Transverse colon (tissue), 4 donors: ENCODE measurements around the gene TOMM40. TPM values are rescaled to one million over a fixed set of nuclear protein-coding genes. Genes with fewer than 3 reads are reported as not detected.
"Not testable (repeated sequence)": the region's sequence is repeated elsewhere in the genome, so short reads cannot be mapped to it uniquely, and the experiment has no call there.

Experiments
- DNase-seq: peaks from one replicate; pipeline ENCODE4 v3.0.0-alpha.2; 2019
- H3K27ac ChIP-seq, 4 donors: fragments of 200-600 bp; sonication (generic); 2 replicates each; pipeline ENCODE4 v1.5.1; 2016 to 2018; ENCODE audit warnings: inconsistent platforms in 4 of 4
- H3K27me3 ChIP-seq: fragments of 200-600 bp; sonication (generic); 2 replicates; pipeline ENCODE4 v1.5.1; 2017; ENCODE audit warnings: inconsistent platforms
- H3K36me3 ChIP-seq, 4 donors: fragments of 200-600 bp; sonication (generic); 2 replicates each; pipeline ENCODE4 v1.5.1; 2017 to 2019; ENCODE audit warnings: inconsistent platforms in 4 of 4
- H3K4me1 ChIP-seq, 4 donors: fragments of 200-600 bp; sonication (generic); 2 replicates each; pipeline ENCODE4 v1.5.1; 2017 to 2020; ENCODE audit warnings: inconsistent platforms in 4 of 4
- H3K4me3 ChIP-seq, 4 donors: fragments of 200-600 bp; sonication (generic); 1 replicate in 1 of 4; 2 replicates in 3 of 4; pipeline versions ENCODE4 v1.5.1 to v1.6.1; 2017 to 2019; ENCODE audit warnings: inconsistent platforms in 4 of 4
- H3K9me3 ChIP-seq, 2 donors: fragments of 200-600 bp; sonication (generic); 2 replicates each; pipeline ENCODE4 v1.5.1; 2017 to 2019; ENCODE audit warnings: inconsistent platforms in 2 of 2
- EP300 ChIP-seq: sonication (generic); formaldehyde crosslinking; IDR thresholded peaks from one replicate; pipeline ENCODE4 v1.6.1; 2017; ENCODE audit warnings: antibody characterized with exemption, low read depth
- POLR2A ChIP-seq: fragments of 450-650 bp; IDR thresholded peaks from one replicate; pipeline ENCODE4 v1.6.1; 2016; ENCODE audit warnings: antibody characterized with exemption, mild to moderate bottlenecking, moderate library complexity
- POLR2AphosphoS5 ChIP-seq, 3 donors: sonication (generic); formaldehyde crosslinking; IDR thresholded peaks; one replicate each; pipeline ENCODE4 v1.6.1; 2016; ENCODE audit warnings: antibody characterized with exemption in 3 of 3
- WGBS, 2 donors: methylation state at CpG; one replicate each; pipeline ENCODE4 v1.1.5; 2018; ENCODE audit warnings: low coverage in 1 of 2; 5-methylcytosine and 5-hydroxymethylcytosine counted together
- in situ Hi-C, 4 donors: fragments of 200-750 bp; cut with MboI; loops; one replicate each; pipeline versions ENCODE4 v1.15.0 to v1.15.1; 2017; ENCODE audit warnings: low sequenced_read_pairs in 3 of 4, low pct_ligation_motif_present in 1 of 4, low pct_unique_long_range_greater_than_20kb in 1 of 4
- intact Hi-C: fragments of 100-400 bp; cut with DNase I; formaldehyde crosslinking; loops from one replicate; pipeline ENCODE4 v1.15.1; 2023; ENCODE audit warnings: low total_unique reads
- total RNA-seq, 4 donors: library from RNA; depleted of rRNA; stranded (reverse); fragments of >200 nt; gene quantifications; one replicate each; pipeline ENCODE4 v1.1.0, GENCODE V29; 2016
- TF ChIP-seq, protein P1 (sequence below), 5 experiments: fragments of 200-600 bp in 3 of 5; fragments of 450-650 bp in 2 of 5; sonication (generic) in 3 of 5; IDR thresholded peaks; 1 replicate in 2 of 5; 2 replicates in 3 of 5; pipeline ENCODE4 v1.5.1; 2016 to 2017; ENCODE audit warnings: antibody characterized with exemption in 5 of 5, inconsistent platforms in 3 of 5, mild to moderate bottlenecking in 2 of 5, moderate library complexity in 1 of 5

The TOMM40 gene
- total RNA-seq, 4 donors from 2014 or later: 36.0 to 101 (median 53.8) TPM

GRCh38 chr19:44856421-44857083 is 34.5 kb upstream of the TOMM40 start:
- TF ChIP-seq, protein P1, sequence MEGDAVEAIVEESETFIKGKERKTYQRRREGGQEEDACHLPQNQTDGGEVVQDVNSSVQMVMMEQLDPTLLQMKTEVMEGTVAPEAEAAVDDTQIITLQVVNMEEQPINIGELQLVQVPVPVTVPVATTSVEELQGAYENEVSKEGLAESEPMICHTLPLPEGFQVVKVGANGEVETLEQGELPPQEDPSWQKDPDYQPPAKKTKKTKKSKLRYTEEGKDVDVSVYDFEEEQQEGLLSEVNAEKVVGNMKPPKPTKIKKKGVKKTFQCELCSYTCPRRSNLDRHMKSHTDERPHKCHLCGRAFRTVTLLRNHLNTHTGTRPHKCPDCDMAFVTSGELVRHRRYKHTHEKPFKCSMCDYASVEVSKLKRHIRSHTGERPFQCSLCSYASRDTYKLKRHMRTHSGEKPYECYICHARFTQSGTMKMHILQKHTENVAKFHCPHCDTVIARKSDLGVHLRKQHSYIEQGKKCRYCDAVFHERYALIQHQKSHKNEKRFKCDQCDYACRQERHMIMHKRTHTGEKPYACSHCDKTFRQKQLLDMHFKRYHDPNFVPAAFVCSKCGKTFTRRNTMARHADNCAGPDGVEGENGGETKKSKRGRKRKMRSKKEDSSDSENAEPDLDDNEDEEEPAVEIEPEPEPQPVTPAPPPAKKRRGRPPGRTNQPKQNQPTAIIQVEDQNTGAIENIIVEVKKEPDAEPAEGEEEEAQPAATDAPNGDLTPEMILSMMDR (IDR thresholded peaks at IDR 0.05): no peak
- TF ChIP-seq POLR2A: no peak
- no peak for TF ChIP-seq EP300
- no peak for TF ChIP-seq POLR2AphosphoS5 (IDR thresholded peaks at IDR 0.05)
- in situ Hi-C loops: no loop called here
- H3K4me1 ChIP-seq: peaks cover 0 to 11% (median 4%) of the 10 kb centered on the region in 4 donors
- H3K36me3 ChIP-seq: peaks cover 0 to 10% (median 0%) of the 10 kb centered on the region in 4 donors
- H3K9me3 ChIP-seq: no peaks in the 10 kb centered on the region
- DNase-seq: no peak
- H3K4me3 ChIP-seq: no peak overlapping the region
- intact Hi-C loops: no loop called here
- WGBS, 2 donors: 52% methylated on average over 10 of the region's 10 CpGs; no CpG with 5 or more reads in 1 of the 2 donors
- H3K27ac ChIP-seq: peak overlapping the region in 3 of 4 donors; percentile 25 to 42 (median 31)
- H3K27me3 ChIP-seq: no peaks in the 10 kb centered on the region

DNA sequence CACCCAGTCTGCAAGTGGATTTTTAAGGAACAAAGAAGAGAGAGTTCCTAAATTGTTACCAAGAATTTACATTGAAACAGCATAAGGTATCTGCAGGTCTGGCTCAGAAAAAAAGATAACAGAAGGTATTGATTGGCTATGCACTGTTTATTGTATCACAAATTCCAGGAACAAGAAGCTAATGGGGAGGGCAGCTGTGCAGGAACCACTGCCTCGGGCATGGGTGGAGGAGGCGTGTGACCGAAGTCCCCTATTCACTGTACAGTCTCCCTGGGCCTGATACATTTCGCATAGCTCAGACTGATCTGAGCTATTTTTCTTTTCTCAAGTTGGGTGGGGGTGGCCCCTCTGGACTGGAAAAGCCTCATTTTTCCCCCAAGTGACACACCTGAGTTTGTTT is 33.2 kb upstream of the TOMM40 start:
- H3K9me3 ChIP-seq: no peaks in the 10 kb centered on the region
- H3K36me3 ChIP-seq: peaks cover 0 to 10% (median 0%) of the 10 kb centered on the region in 4 donors
- WGBS, 2 donors: 36 to 77% methylated on average over 4 of the region's 4 CpGs
- in situ Hi-C loops: no loop called here
- no peaks in the 10 kb centered on the region for H3K27me3 ChIP-seq
- no peak for DNase-seq
- no peak overlapping the region for H3K4me3 ChIP-seq
- intact Hi-C loops: no loop called here
- no peak overlapping the region for H3K27ac ChIP-seq
- TF ChIP-seq, protein P1 (IDR thresholded peaks at IDR 0.05): no peak
- no peak for TF ChIP-seq POLR2A
- H3K4me1 ChIP-seq: peaks cover 0 to 11% (median 4%) of the 10 kb centered on the region in 4 donors

DNA sequence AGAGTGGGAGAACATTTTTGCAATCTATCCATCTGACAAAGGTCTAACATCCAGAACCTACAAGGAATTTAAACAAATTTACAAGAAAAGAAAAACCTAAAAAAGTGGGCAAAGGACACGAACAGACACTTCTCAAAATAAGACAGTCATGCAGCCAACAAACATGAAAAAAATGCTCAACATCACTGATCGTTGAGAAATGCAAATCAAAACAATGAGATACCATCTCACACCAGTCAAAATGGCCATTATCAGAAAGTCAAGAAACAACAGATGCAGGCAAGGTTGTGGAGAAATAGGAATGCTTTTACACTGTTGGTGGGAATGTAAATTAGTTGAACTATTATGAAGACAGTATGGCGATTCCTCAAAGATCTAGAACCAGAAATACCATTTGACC is 29.5 kb upstream of the TOMM40 start:
- intact Hi-C loops, DNase-seq: not testable (repeated sequence)

DNA sequence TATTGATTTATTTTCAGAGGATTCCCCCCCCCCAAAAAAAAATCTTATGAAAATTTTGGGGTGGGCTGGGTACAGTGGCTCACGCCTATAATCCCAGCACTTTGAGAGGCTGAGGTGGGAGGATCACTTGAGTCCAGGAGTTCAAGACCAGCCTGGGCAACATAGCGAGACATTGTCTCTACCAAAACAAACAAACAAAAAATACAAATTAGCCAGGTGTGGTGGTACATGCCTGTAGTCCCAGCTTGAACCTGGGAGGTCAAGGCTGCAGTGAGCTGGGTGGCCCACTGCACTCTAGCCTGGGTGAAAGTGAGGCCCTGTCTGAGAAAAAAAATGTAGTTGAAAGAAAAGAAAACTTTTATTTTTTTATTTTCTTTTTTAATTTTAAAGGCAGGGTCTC is 27.1 kb upstream of the TOMM40 start:
- WGBS, 2 donors: 82 to 95% methylated on average over 2 of the region's 2 CpGs
- DNase-seq: no peak
- peaks cover 0 to 19% (median 5%) of the 10 kb centered on the region in 4 donors for H3K36me3 ChIP-seq
- no peaks in the 10 kb centered on the region for H3K9me3 ChIP-seq
- peaks cover 0 to 12% (median 2%) of the 10 kb centered on the region in 4 donors for H3K4me1 ChIP-seq
- intact Hi-C loops (no loop called here), in situ Hi-C loops (no loop called here)
- H3K4me3 ChIP-seq: no peak overlapping the region
- TF ChIP-seq POLR2A: no peak
- no peak for TF ChIP-seq EP300
- no peak for TF ChIP-seq POLR2AphosphoS5 (IDR thresholded peaks at IDR 0.05)
- TF ChIP-seq, protein P1 (IDR thresholded peaks at IDR 0.05): no peak
- H3K27ac ChIP-seq: no peak overlapping the region
- no peaks in the 10 kb centered on the region for H3K27me3 ChIP-seq

More for the DNA sequence above, 29.5 kb upstream of the TOMM40 start:
- H3K9me3 ChIP-seq, H3K4me3 ChIP-seq, H3K27me3 ChIP-seq, H3K27ac ChIP-seq, in situ Hi-C loops: not testable (repeated sequence)
- H3K36me3 ChIP-seq: peaks cover 0 to 19% (median 5%) of the 10 kb centered on the region in 4 donors
- 89 to 91% methylated on average over 3 of the region's 3 CpGs for WGBS, 2 donors
- H3K4me1 ChIP-seq: peaks cover 0 to 14% (median 4%) of the 10 kb centered on the region in 4 donors
